Placental pericyte (primary cell): Measurements from ENCODE around the gene FAM227A. TPM values are rescaled to one million over a fixed set of nuclear protein-coding genes. Genes with fewer than 3 reads are reported as not detected.

Source experiments
- total RNA-seq: library from RNA; depleted of rRNA; stranded (reverse); fragments of >200 nt; gene quantifications from 2 replicates; pipeline ENCODE4 v1.2.3, GENCODE V29; 2012

The FAM227A gene
- total RNA-seq, result 1.3 and 1.8 TPM in 2 replicates

GRCh38 chr22:38656256-38657044 lies at the start of gene FAM227A, which contains the start of gene CBY1:
TSS of gene FAM227A (minus strand) at chr22:38656392. CDS start at chr22:38650168, 6,224 bp downstream.
TSS of gene CBY1 (plus strand) at chr22:38656638. CDS start at chr22:38668055, 11,417 bp downstream.

GRCh38 chr22:38705235-38706100 lies 49.3 kb upstream of the FAM227A start, which contains the start of gene GTPBP1:
TSS of gene GTPBP1 (plus strand) at chr22:38705944. CDS start at chr22:38705956, 12 bp downstream.

GRCh38 chr22:38700789-38701628 lies 44.8 kb upstream of the FAM227A start, which contains the start of gene JOSD1:
TSS of gene JOSD1 (minus strand) at chr22:38700943. CDS start at chr22:38699987, 956 bp downstream.

GRCh38 chr22:38681582-38682335 lies 25.6 kb upstream of the FAM227A start, which contains the start of gene TOMM22:
TSS of gene TOMM22 (plus strand) at chr22:38681957. CDS start at chr22:38681979, 22 bp downstream.

GRCh38 chr22:38569972-38570778 lies 86.0 kb downstream of the FAM227A start, which contains the start of gene DMC1:
TSS of gene DMC1 (minus strand) at chr22:38570183. CDS start at chr22:38568256, 1,927 bp downstream.

Other genes starting within 250 kb of the FAM227A start
- gene KCNJ4, start 201.2 kb downstream of the FAM227A start, total RNA-seq, result under 0.01 TPM in 1 of 2 replicates, not detected in the other
- gene KDELR3, start 188.3 kb downstream of the FAM227A start, total RNA-seq, result 111 and 136 TPM in 2 replicates
- 439 and 549 TPM in 2 replicates for gene DDX17, start 150.1 kb downstream of the FAM227A start, total RNA-seq
- 0.88 and 4.3 TPM in 2 replicates for gene DMC1, start 86.2 kb downstream of the FAM227A start, total RNA-seq
- 9.0 and 14.0 TPM in 2 replicates for gene CBY1, start 246 bp upstream of the FAM227A start, total RNA-seq
- 49.5 and 79.6 TPM in 2 replicates for gene TOMM22, start 25.6 kb upstream of the FAM227A start, total RNA-seq
- gene JOSD1, start 44.6 kb upstream of the FAM227A start, total RNA-seq, result 46.6 and 56.6 TPM in 2 replicates
- gene GTPBP1, start 49.6 kb upstream of the FAM227A start, total RNA-seq, result 48.0 and 54.7 TPM in 2 replicates
- gene SUN2, start 99.6 kb upstream of the FAM227A start, total RNA-seq, result 65.9 and 160 TPM in 2 replicates
- gene DNAL4, start 137.8 kb upstream of the FAM227A start, total RNA-seq, result 16.6 and 16.8 TPM in 2 replicates
- 1.9 and 2.4 TPM in 2 replicates for gene NPTXR, start 187.6 kb upstream of the FAM227A start, total RNA-seq
- 30.9 and 70.6 TPM in 2 replicates for gene CBX6, start 215.8 kb upstream of the FAM227A start, total RNA-seq